ENCODE results near the gene NIPAL3.
"Not testable (repeated sequence)": the region's sequence is repeated elsewhere in the genome, so short reads cannot be mapped to it uniquely, and the experiment has no call there.

DNA sequence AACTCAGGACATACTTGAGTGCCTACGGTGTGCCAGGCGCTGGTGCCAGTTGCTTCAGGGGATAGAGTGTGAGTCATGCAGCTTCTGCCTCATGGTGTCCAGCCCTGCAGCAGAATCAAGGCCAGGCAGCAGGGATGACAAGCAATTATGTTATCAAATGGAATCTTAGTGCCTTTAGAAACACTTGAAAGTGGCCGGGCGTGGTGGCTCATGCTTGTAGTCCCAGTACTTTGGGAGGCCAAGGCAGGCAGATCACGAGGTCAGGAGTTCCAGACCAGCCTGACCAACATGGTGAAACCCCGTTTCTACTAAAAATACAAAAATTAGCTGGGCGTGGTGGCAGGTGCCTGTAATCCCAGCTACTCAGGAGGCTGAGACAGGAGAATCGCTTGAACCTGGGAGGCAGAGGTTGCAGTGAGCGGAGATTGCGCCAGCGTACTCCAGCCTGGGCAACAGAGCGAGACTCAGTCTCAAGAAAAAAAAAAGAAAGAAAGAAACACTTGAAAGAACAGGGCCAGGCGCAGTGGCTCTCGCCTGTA, 100.1 kb downstream of the NIPAL3 start:
- not testable (repeated sequence) for TF ChIP-seq EP300, POLR2A (IDR thresholded peaks at IDR 0.05)
- TF ChIP-seq, protein P1, sequence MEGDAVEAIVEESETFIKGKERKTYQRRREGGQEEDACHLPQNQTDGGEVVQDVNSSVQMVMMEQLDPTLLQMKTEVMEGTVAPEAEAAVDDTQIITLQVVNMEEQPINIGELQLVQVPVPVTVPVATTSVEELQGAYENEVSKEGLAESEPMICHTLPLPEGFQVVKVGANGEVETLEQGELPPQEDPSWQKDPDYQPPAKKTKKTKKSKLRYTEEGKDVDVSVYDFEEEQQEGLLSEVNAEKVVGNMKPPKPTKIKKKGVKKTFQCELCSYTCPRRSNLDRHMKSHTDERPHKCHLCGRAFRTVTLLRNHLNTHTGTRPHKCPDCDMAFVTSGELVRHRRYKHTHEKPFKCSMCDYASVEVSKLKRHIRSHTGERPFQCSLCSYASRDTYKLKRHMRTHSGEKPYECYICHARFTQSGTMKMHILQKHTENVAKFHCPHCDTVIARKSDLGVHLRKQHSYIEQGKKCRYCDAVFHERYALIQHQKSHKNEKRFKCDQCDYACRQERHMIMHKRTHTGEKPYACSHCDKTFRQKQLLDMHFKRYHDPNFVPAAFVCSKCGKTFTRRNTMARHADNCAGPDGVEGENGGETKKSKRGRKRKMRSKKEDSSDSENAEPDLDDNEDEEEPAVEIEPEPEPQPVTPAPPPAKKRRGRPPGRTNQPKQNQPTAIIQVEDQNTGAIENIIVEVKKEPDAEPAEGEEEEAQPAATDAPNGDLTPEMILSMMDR (IDR thresholded peaks at IDR 0.05): not testable (repeated sequence)

All from gastroesophageal sphincter (tissue), 3 donors.